Measurements from ENCODE around the gene ANKRD63.
A peak's percentile ranks its signal among the peaks of the same experiment; 100 is the strongest.

Gene ANKRD63

DNA sequence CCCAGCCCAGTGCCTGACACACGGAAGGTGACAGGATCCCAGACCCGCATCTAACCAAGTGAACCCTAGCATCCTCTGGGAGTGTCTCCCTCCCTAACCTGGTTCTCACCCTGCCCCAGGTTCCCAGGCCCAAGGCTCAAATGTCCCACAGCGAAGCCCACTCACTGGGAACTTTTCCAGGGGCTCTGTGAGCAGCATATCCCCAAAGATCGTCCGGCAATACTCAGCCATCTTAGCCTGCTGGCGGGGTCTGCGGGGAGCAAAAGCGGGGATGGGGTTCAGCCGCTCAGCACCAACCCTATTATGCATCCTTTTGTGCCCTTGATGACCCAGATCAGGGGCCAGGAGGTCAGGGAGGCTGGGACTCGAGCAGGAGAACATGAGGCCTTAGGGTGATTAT is 14.5 kb upstream of the ANKRD63 start:
- peak overlapping the region; percentile 15 for H3K27ac Mint-ChIP-seq (ENCODE audit: low read depth)
- no peaks in the 10 kb centered on the region for H3K9me3 Mint-ChIP-seq
- H3K36me3 Mint-ChIP-seq (ENCODE audit: insufficient read depth), result peaks cover 35% of the 10 kb centered on the region
- DNase-seq (ENCODE audit: low spot score in 2 of 2) (no peak), ATAC-seq (replicated peaks; ENCODE audit: extremely low read depth, poor library complexity, severe bottlenecking) (no peak)
- no peak overlapping the region for H3K4me3 Mint-ChIP-seq
- H3K4me1 Mint-ChIP-seq, result peaks cover 5% of the 10 kb centered on the region
- no peaks in the 10 kb centered on the region for H3K27me3 Mint-ChIP-seq

DNA sequence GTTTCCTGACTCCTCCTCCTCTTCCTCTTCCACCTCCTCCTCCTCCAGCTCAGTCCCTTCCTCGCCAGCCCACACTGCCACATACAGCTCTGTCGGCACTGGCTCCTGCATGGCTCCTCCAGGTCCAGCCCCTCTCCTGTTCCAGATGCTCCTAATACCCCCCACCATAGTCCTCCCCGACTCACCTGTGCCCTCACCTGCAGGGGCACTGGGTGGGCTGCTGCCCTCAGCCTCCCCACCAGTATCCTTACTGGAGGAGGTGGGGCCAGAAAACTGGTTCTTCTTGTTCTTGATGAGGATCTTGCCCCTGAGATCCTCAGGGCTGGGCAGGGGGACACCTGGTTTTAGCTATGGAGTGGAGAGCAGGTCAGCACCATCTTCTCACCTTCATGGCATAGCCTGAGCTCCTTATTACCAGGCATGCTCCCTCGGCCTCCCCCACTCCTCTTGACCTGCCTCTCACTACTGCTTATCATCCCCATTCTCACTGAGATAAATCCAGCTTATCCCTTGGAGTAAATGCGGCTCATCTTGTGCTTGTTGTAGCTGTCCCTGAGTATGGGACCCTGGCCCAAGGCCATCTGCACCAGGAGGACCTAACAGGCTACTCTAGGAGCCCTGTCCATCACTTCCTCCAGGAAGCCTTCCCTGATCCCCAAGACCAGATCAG is 13.8 kb upstream of the ANKRD63 start:
- Mint-ChIP-seq H3K27me3 (no peaks in the 10 kb centered on the region), H3K4me3 (no peak overlapping the region), H3K9me3 (no peaks in the 10 kb centered on the region), H3K36me3 (ENCODE audit: insufficient read depth) (peaks cover 33% of the 10 kb centered on the region), H3K4me1 (peaks cover 5% of the 10 kb centered on the region), H3K27ac (ENCODE audit: low read depth) (no peak overlapping the region)
- DNase-seq (ENCODE audit: low spot score in 2 of 2), result no peak
- no peak for ATAC-seq (replicated peaks; ENCODE audit: extremely low read depth, poor library complexity, severe bottlenecking)

DNA sequence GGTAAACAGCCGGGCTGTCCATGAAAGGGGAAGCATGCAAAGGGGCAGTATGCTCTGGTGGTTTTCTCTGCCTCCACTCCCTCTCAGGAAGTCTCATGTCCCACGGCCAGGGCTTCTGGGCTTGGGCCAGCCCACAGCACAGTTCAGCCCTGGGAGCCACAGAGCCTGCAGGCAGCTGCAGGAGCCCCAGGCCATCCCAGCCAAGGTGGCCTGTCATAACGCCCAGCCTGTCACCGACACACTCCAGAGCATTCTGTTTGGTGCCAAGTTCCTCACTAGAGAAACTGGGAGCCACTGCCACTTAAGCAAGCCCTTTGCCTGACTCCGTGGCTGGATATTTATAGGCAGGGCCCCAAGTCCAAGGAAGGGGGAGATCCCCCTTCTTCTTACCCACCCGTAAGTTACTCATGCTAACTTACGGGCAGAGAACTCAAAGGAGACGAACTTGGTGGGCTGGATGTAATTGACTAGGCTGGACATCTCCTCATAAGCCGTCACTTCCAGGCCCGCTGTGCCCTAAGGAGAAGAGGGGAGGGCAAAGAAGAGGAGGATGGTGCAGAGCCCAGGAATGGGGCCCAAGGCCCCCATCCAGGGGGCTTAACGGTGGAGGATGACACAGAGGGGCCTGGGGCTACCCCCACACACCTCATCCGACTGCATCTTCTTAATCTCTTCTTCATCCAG is 13.2 kb upstream of the ANKRD63 start:
- H3K27ac Mint-ChIP-seq (ENCODE audit: low read depth), result no peak overlapping the region
- peaks cover 32% of the 10 kb centered on the region for H3K36me3 Mint-ChIP-seq (ENCODE audit: insufficient read depth)

DNA sequence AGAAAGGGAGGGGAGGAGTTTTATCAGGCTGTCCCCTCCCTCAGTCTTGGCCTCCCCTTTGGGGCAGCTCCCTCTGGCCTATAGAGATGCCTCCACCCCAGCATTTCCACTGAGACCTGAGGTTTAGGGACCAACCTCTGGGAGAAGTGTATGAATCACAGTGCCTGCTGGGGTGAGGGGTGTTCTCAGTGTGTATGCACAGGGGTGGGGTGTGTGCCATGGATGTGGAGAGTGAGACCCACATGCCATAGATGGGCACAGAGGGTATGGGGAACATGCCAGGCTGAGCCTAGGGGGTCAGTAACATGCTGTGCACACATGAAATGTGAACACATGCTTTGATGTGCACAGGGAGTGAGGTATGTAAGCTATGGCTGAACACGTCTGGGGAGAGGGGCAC is 12.4 kb upstream of the ANKRD63 start:
- H3K27ac Mint-ChIP-seq (ENCODE audit: low read depth), result no peak overlapping the region
- DNase-seq (ENCODE audit: low spot score in 2 of 2), result no peak
- H3K9me3 Mint-ChIP-seq, result no peaks in the 10 kb centered on the region
- no peak overlapping the region for H3K4me3 Mint-ChIP-seq
- H3K4me1 Mint-ChIP-seq, result no peaks in the 10 kb centered on the region
- peaks cover 24% of the 10 kb centered on the region for H3K36me3 Mint-ChIP-seq (ENCODE audit: insufficient read depth)
- ATAC-seq (replicated peaks; ENCODE audit: extremely low read depth, poor library complexity, severe bottlenecking), result no peak
- no peaks in the 10 kb centered on the region for H3K27me3 Mint-ChIP-seq

More for the DNA sequence above, 13.2 kb upstream of the ANKRD63 start:
- no peak for ATAC-seq (replicated peaks; ENCODE audit: extremely low read depth, poor library complexity, severe bottlenecking)
- Mint-ChIP-seq H3K4me3 (no peak overlapping the region), H3K27me3 (no peaks in the 10 kb centered on the region), H3K4me1 (peaks cover 5% of the 10 kb centered on the region), H3K9me3 (no peaks in the 10 kb centered on the region)
- no peak for DNase-seq (ENCODE audit: low spot score in 2 of 2)

DNA sequence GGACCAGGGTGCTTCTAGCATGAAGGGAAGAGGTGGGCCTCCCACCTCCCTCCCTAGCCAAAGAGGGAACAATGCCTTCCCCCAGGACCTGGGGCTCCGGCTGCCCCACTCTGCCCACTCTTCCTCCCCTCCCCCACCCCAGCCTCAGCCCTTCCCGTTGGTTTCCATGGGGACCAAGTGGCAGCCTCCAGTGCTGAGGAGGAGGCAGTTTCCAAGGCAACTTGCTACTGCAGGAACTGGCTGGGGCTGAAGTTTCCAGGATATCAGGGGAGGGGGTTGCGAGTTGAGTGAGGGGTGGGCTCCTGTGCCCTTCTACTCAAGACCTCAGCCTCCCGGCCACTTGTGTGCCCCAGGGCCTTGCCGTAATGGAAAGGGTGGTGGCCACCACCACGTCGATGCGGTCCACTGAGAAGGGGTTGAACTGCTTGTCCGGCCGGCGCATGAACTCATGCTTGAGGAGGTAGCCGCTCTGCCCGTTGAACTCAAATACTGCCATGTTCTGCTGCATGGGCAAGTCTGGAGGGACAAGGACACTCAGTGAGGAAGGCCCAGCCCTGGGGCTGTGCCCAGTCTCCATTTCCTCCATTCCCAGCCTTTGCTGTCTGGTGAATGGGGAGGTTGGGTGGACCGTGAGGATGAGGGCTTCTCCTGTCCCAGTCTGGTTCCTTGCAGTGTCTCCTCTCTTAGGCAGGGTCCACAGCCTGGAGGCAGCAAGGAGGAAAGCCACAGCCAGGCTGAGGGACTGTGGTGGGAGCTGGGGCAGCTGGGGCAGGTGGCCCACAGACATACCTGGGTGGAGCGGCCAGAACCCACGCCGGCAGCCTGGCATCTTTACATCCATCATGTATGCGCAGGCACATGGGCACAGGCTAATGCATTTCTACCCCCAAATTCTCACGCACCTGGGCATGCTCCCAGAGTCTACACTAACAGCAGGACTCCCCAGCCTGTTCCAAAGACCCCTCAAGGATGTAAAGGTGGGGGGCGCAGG is 11.3 kb upstream of the ANKRD63 start:
- no peak for ATAC-seq (replicated peaks; ENCODE audit: extremely low read depth, poor library complexity, severe bottlenecking)
- Mint-ChIP-seq H3K4me1 (no peaks in the 10 kb centered on the region), H3K27me3 (no peaks in the 10 kb centered on the region), H3K27ac (ENCODE audit: low read depth) (no peak overlapping the region), H3K4me3 (no peak overlapping the region), H3K36me3 (ENCODE audit: insufficient read depth) (peaks cover 23% of the 10 kb centered on the region), H3K9me3 (no peaks in the 10 kb centered on the region)
- DNase-seq (ENCODE audit: low spot score in 2 of 2), result no peak

DNA sequence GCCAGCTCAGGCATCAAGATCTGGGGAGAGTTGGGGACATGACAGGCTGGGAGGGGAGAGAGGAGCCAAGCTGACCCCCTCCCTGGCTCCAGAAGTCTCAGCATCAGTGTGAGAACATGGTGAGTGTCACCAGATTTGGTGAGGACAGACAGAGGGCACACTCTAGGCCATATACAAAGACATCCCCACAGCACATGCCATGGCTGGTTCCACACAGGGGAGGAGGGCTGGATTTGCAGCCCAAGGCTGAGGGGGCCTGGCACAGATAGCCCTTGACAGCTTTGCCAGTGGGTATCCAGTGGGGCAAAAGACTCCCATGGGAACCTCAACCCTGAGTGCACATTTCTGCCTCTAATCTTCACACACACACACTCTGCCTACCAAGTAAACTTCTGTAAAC is 10.1 kb upstream of the ANKRD63 start:
- no peaks in the 10 kb centered on the region for H3K9me3 Mint-ChIP-seq
- peaks cover 18% of the 10 kb centered on the region for H3K36me3 Mint-ChIP-seq (ENCODE audit: insufficient read depth)
- no peaks in the 10 kb centered on the region for H3K27me3 Mint-ChIP-seq
- ATAC-seq (replicated peaks; ENCODE audit: extremely low read depth, poor library complexity, severe bottlenecking) (no peak), DNase-seq (ENCODE audit: low spot score in 2 of 2) (no peak)
- no peaks in the 10 kb centered on the region for H3K4me1 Mint-ChIP-seq
- H3K4me3 Mint-ChIP-seq, result no peak overlapping the region
- H3K27ac Mint-ChIP-seq (ENCODE audit: low read depth), result no peak overlapping the region

DNA sequence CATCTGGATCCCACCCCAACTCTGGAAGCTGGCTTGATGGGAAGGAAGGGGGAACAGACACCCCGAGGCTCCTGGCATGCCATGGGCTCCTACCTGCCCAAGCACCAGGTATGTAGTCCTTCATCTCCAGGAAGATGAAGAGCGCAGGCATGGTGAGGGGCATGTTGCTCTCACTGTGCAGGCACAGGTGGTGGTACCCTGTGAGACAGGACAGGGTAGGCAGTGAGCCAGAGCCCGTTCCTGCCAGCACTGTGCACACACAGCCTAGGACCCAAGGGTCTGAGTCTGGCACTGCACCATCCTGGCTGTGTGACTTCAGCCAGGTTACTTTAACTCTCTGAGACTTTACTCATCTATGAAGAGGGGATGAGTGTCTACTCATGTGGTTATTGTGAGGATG is 9.4 kb upstream of the ANKRD63 start:
- ATAC-seq (replicated peaks; ENCODE audit: extremely low read depth, poor library complexity, severe bottlenecking) (no peak), DNase-seq (ENCODE audit: low spot score in 2 of 2) (no peak)
- no peaks in the 10 kb centered on the region for H3K27me3 Mint-ChIP-seq
- no peaks in the 10 kb centered on the region for H3K9me3 Mint-ChIP-seq
- no peak overlapping the region for H3K27ac Mint-ChIP-seq (ENCODE audit: low read depth)
- H3K4me3 Mint-ChIP-seq, result no peak overlapping the region
- no peaks in the 10 kb centered on the region for H3K4me1 Mint-ChIP-seq
- peaks cover 15% of the 10 kb centered on the region for H3K36me3 Mint-ChIP-seq (ENCODE audit: insufficient read depth)

DNA sequence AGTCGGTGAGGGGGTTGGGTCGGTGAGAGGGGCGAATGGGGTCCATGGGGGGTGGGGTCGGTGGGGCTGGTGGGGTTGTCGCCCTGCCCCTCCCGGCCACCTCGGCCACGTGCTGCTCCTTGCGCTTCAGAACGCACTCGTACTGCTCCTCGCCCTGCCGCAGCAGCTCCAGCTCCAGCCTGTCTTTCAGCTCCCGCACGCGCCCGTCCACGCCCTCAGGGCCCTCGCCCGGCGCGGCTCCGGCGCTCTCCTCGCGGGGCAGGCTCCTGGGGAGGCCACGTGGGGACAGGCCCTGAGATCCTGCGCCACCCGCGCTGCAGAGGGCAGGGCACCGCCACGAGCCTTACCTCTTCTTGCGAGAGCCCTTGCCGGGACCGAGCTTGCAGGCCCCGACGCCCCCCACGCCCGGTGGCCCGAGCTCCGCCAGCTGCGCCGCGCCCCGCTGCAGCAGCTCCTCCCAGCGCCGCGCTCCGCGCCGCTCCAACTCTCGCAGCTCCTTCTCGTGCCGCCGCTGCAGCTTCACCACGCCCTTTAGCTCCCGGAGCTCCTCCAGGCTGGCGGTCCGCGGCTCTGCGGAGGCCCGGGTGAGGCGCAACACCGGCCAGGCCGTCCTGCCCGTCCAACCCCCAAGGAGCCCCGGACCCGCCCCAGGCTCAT is 8.2 kb upstream of the ANKRD63 start:
- H3K4me1 Mint-ChIP-seq, result no peaks in the 10 kb centered on the region
- H3K27ac Mint-ChIP-seq (ENCODE audit: low read depth), result no peak overlapping the region
- no peak overlapping the region for H3K4me3 Mint-ChIP-seq
- peaks cover 11% of the 10 kb centered on the region for H3K36me3 Mint-ChIP-seq (ENCODE audit: insufficient read depth)
- DNase-seq (ENCODE audit: low spot score in 2 of 2) (no peak), ATAC-seq (replicated peaks; ENCODE audit: extremely low read depth, poor library complexity, severe bottlenecking) (no peak)
- H3K9me3 Mint-ChIP-seq, result no peaks in the 10 kb centered on the region
- no peaks in the 10 kb centered on the region for H3K27me3 Mint-ChIP-seq

DNA sequence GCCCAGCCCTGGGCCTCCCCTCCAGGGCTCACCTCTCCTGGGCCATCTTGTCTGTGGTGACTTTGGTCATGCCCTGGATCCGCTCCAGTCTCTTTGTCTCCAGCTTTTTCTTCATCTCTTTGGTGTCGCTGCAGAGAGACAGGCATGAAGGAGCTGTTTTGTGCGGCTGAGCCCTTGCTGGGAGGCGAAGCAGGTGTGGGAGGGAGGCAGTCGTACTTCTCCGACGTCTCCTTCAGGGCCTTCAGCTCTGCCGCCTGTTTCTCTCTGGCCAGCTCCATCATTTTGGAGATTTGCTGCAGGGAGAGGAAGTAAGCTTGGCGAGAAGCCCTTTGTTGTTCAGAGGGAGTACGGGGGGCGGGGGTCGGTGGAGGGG is 7.7 kb upstream of the ANKRD63 start:
- ATAC-seq (replicated peaks; ENCODE audit: extremely low read depth, poor library complexity, severe bottlenecking), result no peak
- H3K36me3 Mint-ChIP-seq (ENCODE audit: insufficient read depth), result peaks cover 11% of the 10 kb centered on the region
- no peaks in the 10 kb centered on the region for H3K4me1 Mint-ChIP-seq

DNA sequence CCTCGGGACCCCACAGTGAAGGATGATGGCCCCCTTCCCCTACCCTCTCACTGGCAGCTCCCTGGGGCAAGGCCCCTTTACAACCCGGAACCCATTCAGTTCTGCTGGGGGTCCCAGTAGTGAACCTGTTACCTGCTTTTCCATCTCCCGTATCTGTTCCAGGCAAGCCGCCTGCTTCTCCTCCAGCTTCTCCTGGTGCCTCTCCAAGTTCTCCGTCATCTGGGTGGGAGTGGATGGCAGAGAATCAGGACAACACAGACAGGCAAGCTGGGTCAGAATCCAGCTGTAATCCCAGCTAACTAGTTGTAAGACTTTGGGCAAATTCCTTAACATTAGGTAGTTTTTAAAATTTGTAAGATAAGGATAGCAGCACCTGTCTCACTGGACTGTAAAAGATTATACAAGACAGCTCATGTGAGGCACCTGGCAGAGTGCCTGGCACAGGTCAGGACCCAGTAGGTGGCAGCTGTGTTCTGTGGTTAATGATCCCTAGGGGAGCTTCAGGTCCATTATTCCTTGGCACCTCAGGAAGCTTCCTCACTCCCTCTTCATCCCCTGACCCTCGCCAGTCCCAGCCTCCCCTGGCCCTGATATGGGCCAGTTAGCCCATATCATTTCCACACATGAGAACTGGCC is 6.4 kb upstream of the ANKRD63 start:
- Mint-ChIP-seq H3K27me3 (no peaks in the 10 kb centered on the region), H3K9me3 (no peaks in the 10 kb centered on the region), H3K27ac (ENCODE audit: low read depth) (no peak overlapping the region), H3K4me1 (no peaks in the 10 kb centered on the region), H3K4me3 (no peak overlapping the region), H3K36me3 (ENCODE audit: insufficient read depth) (peaks cover 6% of the 10 kb centered on the region)
- ATAC-seq (replicated peaks; ENCODE audit: extremely low read depth, poor library complexity, severe bottlenecking), result no peak
- no peak for DNase-seq (ENCODE audit: low spot score in 2 of 2)

More for the DNA sequence above, 7.7 kb upstream of the ANKRD63 start:
- H3K9me3 Mint-ChIP-seq, result no peaks in the 10 kb centered on the region
- no peak overlapping the region for H3K4me3 Mint-ChIP-seq
- DNase-seq (ENCODE audit: low spot score in 2 of 2), result no peak
- H3K27ac Mint-ChIP-seq (ENCODE audit: low read depth), result no peak overlapping the region
- H3K27me3 Mint-ChIP-seq, result no peaks in the 10 kb centered on the region

DNA sequence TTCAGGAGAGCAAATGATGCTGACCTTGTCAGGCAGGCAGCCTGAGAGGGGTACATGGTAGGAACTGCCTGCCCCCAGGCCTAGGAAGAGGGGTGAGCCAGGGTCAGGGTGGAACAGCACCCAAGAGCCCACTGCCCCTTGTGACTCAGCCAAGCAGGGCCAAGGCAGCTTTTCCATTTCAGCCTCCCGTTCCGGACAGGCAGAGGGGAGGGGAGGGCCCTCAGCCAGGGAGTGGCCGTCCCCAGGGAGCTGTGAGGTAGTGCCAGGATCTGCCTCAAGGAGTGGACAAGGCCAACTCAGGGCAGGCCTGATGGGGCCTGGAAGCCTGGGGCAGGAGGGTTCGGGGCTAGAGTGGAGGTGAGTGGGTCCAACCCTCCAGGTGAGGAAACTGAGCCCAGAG is 5.1 kb upstream of the ANKRD63 start:
- ATAC-seq (replicated peaks; ENCODE audit: extremely low read depth, poor library complexity, severe bottlenecking) (no peak), DNase-seq (ENCODE audit: low spot score in 2 of 2) (no peak)
- Mint-ChIP-seq H3K36me3 (ENCODE audit: insufficient read depth) (peaks cover 3% of the 10 kb centered on the region), H3K27me3 (no peaks in the 10 kb centered on the region), H3K4me1 (no peaks in the 10 kb centered on the region), H3K27ac (ENCODE audit: low read depth) (no peak overlapping the region), H3K9me3 (no peaks in the 10 kb centered on the region), H3K4me3 (no peak overlapping the region)

DNA sequence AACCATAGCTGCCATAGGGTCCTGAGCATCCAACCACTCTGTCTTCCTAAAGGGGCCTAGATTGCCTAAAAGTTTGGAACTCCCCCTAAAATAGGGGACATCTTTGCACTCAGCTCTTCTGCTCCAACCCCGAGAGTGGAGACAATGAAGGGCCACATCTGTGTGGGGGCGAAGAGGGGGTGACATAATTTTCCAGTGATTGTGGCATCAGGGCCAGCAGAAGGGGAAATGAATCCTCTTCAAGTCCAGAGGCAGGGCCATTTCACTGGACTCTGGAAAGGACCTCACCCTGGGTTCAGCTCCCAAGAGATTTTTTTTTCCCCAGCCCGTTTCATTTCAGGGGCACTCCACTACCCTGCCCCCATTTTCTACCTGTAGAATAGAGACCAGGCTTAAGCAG is 4.6 kb upstream of the ANKRD63 start:
- H3K36me3 Mint-ChIP-seq (ENCODE audit: insufficient read depth), result peaks cover 3% of the 10 kb centered on the region
- H3K9me3 Mint-ChIP-seq, result no peaks in the 10 kb centered on the region
- H3K4me1 Mint-ChIP-seq, result no peaks in the 10 kb centered on the region
- no peak overlapping the region for H3K4me3 Mint-ChIP-seq
- ATAC-seq (replicated peaks; ENCODE audit: extremely low read depth, poor library complexity, severe bottlenecking), result no peak
- H3K27ac Mint-ChIP-seq (ENCODE audit: low read depth), result no peak overlapping the region
- no peak for DNase-seq (ENCODE audit: low spot score in 2 of 2)
- H3K27me3 Mint-ChIP-seq, result no peaks in the 10 kb centered on the region

Data from central memory CD8-positive, alpha-beta T cell (primary cell).